ENCODE results near the gene BORCS5. TPM values are rescaled to one million over a fixed set of nuclear protein-coding genes. Genes with fewer than 3 reads are reported as not detected.
"Not testable (repeated sequence)": the region's sequence is repeated elsewhere in the genome, so short reads cannot be mapped to it uniquely, and the experiment has no call there.

BORCS5 gene
- total RNA-seq, 1 experiment from 2014 or later = 13.9 TPM

- no peak overlapping the region for H2BK5ac ChIP-seq (ENCODE audit: insufficient read length, low read length)
- H4K5ac ChIP-seq (ENCODE audit: insufficient read length, low read depth, low read length) = no peak overlapping the region
- no peak overlapping the region for H2BK120ac ChIP-seq (ENCODE audit: low read depth, low read length, poor library complexity, severe bottlenecking)
- H3K4me3 Mint-ChIP-seq = no peak overlapping the region
- H3T11ph ChIP-seq (ENCODE audit: low read length) = no peak overlapping the region
- no peak for TF ChIP-seq CTCF (conservative IDR thresholded peaks at IDR 0.05)
- H3K18ac ChIP-seq (ENCODE audit: insufficient read length, low read depth, low read length) = no peak overlapping the region
- no peak overlapping the region for H4K91ac ChIP-seq (ENCODE audit: insufficient read length, low read depth, low read length)
- no peak overlapping the region for H2AK5ac ChIP-seq (ENCODE audit: insufficient read length, low read length)
- no peak overlapping the region for H2BK20ac ChIP-seq (ENCODE audit: low read depth, low read length, poor library complexity, severe bottlenecking)
- no peak overlapping the region for H2BK15ac ChIP-seq (ENCODE audit: low read depth, low read length)
- peaks cover 22 to 26% of the 10 kb centered on the region in 2 experiments for H3K4me1 Mint-ChIP-seq
- H3K9ac ChIP-seq (ENCODE audit: extremely low read depth, insufficient read length, low read length) = no peak overlapping the region
- no peaks in the 10 kb centered on the region for H3K79me1 ChIP-seq (ENCODE audit: insufficient read depth, low read depth, low read length, poor library complexity, severe bottlenecking)
- H3K27me3 ChIP-seq (ENCODE audit: insufficient read depth, low read length) = no peaks in the 10 kb centered on the region
- no peak overlapping the region for H3K4ac ChIP-seq (ENCODE audit: low read depth, low read length)
- WGBS (ENCODE audit: extremely low coverage, insufficient read length, low lambda C conversion rate) = no CpG with 5 or more reads among the region's 1 CpG
- no peaks in the 10 kb centered on the region; the same call in 1 of the 2 replicates for H3K4me1 ChIP-seq (ENCODE audit: insufficient read depth, low read length)
- H3K23me2 ChIP-seq (ENCODE audit: insufficient read length, low read depth, low read length, poor library complexity, severe bottlenecking) = no peaks in the 10 kb centered on the region
- DNase-seq = no peak
- H3K27ac ChIP-seq (ENCODE audit: insufficient read length, low read depth, low read length) = no peak overlapping the region
- H3K23ac ChIP-seq (ENCODE audit: insufficient read length, low read depth, low read length) = no peak overlapping the region
- no peak overlapping the region for H3K27ac Mint-ChIP-seq
- H4K20me1 ChIP-seq (ENCODE audit: control insufficient read depth, insufficient read depth, insufficient read length) = no peaks in the 10 kb centered on the region
- no peak overlapping the region for H3K4me2 ChIP-seq (ENCODE audit: insufficient read depth, insufficient read length, low read length)
- H3K36me3 Mint-ChIP-seq (ENCODE audit: insufficient read depth in 1 of 3, low read depth in 3 of 3) = peaks cover 9 to 12% (median 10%) of the 10 kb centered on the region in 3 experiments; a peak in 6 of 7 replicates
- H3K79me2 ChIP-seq (ENCODE audit: insufficient read depth, low read length) = no peaks in the 10 kb centered on the region
- peaks cover 11 to 15% of the 10 kb centered on the region in 2 experiments; a peak in 4 of 5 replicates for H3K9me3 Mint-ChIP-seq
- H2AFZ ChIP-seq (ENCODE audit: low read length) = no peak overlapping the region
- no peaks in the 10 kb centered on the region for H3K27me3 Mint-ChIP-seq (ENCODE audit: low read depth)
- H4K8ac ChIP-seq (replicated peaks; ENCODE audit: insufficient read length, low read depth, low read length) = no peak overlapping the region
- no peaks in the 10 kb centered on the region for H3K9me3 ChIP-seq (ENCODE audit: control insufficient read depth, low read depth, low read length)
- H2BK12ac ChIP-seq (ENCODE audit: insufficient read length, low read depth, low read length) = no peak overlapping the region
- H3K56ac ChIP-seq (ENCODE audit: insufficient read length, low read depth, low read length) = no peak overlapping the region
- no peak overlapping the region for H3K14ac ChIP-seq (ENCODE audit: insufficient read depth, low read length)
Observed at GRCh38 chr12:12408265-12408690, 51.4 kb downstream of the BORCS5 start.

- not testable (repeated sequence) for H2BK5ac ChIP-seq (ENCODE audit: insufficient read length, low read length); H4K8ac ChIP-seq (replicated peaks; ENCODE audit: insufficient read length, low read depth, low read length); DNase-seq; H2BK20ac ChIP-seq (ENCODE audit: low read depth, low read length, poor library complexity, severe bottlenecking); H4K5ac ChIP-seq (ENCODE audit: insufficient read length, low read depth, low read length); H2BK12ac ChIP-seq (ENCODE audit: insufficient read length, low read depth, low read length); H3K9ac ChIP-seq (ENCODE audit: extremely low read depth, insufficient read length, low read length); H3K56ac ChIP-seq (ENCODE audit: insufficient read length, low read depth, low read length); H3K18ac ChIP-seq (ENCODE audit: insufficient read length, low read depth, low read length); H3K4me1 ChIP-seq (ENCODE audit: insufficient read depth, low read length); H3K4me3 Mint-ChIP-seq; H3K27me3 ChIP-seq (ENCODE audit: insufficient read depth, low read length); H3K27ac Mint-ChIP-seq; H3K23me2 ChIP-seq (ENCODE audit: insufficient read length, low read depth, low read length, poor library complexity, severe bottlenecking); H3K14ac ChIP-seq (ENCODE audit: insufficient read depth, low read length); H3K27me3 Mint-ChIP-seq (ENCODE audit: low read depth); H2BK15ac ChIP-seq (ENCODE audit: low read depth, low read length); H3K27ac ChIP-seq (ENCODE audit: insufficient read length, low read depth, low read length); H3K9me3 ChIP-seq (ENCODE audit: control insufficient read depth, low read depth, low read length); H3K4ac ChIP-seq (ENCODE audit: low read depth, low read length); H3K79me1 ChIP-seq (ENCODE audit: insufficient read depth, low read depth, low read length, poor library complexity, severe bottlenecking); H3K4me2 ChIP-seq (ENCODE audit: insufficient read depth, insufficient read length, low read length); H2AFZ ChIP-seq (ENCODE audit: low read length); H4K20me1 ChIP-seq (ENCODE audit: control insufficient read depth, insufficient read depth, insufficient read length); H3K79me2 ChIP-seq (ENCODE audit: insufficient read depth, low read length); H3T11ph ChIP-seq (ENCODE audit: low read length); H4K91ac ChIP-seq (ENCODE audit: insufficient read length, low read depth, low read length); H2AK5ac ChIP-seq (ENCODE audit: insufficient read length, low read length); H2BK120ac ChIP-seq (ENCODE audit: low read depth, low read length, poor library complexity, severe bottlenecking); H3K23ac ChIP-seq (ENCODE audit: insufficient read length, low read depth, low read length)
- peaks cover 10 to 14% (median 11%) of the 10 kb centered on the region in 3 experiments; a peak in 6 of 7 replicates for H3K36me3 Mint-ChIP-seq (ENCODE audit: insufficient read depth in 1 of 3, low read depth in 3 of 3)
- WGBS (ENCODE audit: extremely low coverage, insufficient read length, low lambda C conversion rate) = no CpG with 5 or more reads among the region's 2 CpGs
- H3K4me1 Mint-ChIP-seq = peaks cover 13 to 18% of the 10 kb centered on the region in 2 experiments
- peaks cover 13 to 17% of the 10 kb centered on the region in 2 experiments; a peak in 4 of 5 replicates for H3K9me3 Mint-ChIP-seq
Observed at GRCh38 chr12:12409337-12409736, 52.5 kb downstream of the BORCS5 start.

Data from H9 (cell line).